ENCODE data around the gene ZNF846.

DNA sequence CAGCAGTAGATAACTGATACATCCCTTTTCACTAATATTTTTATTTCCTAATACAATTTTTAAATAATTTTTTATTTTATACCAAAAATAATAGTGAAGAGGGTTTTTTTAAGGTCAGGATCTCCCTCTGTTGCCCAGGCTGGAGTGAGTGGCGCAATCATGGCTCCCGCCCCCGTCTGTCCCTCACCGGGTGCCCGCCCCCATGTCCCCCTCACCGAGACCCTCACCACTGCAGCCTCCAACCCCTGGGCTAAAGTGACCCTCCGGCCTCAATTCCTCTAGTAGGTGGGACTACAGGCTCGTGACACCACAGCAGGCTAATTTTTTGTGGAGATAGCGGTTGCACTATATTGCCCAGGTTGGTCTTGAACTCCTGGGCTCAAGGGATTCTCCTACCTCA, 17.8 kb upstream of the ZNF846 start:
- TF ChIP-seq POLR2A (IDR thresholded peaks at IDR 0.05) (no peak), CTCF (IDR thresholded peaks at IDR 0.05) (no peak), POLR2AphosphoS5 (IDR thresholded peaks at IDR 0.05; ENCODE audit: insufficient read depth in 1 of 2, low read depth in 1 of 2) (no peak)
